Tibial nerve (tissue), 4 donors: ENCODE measurements around the gene ABCA7. TPM values are rescaled to one million over a fixed set of nuclear protein-coding genes. Genes with fewer than 3 reads are reported as not detected.
A peak's percentile ranks its signal among the peaks of the same experiment; 100 is the strongest.

Source experiments
- DNase-seq, 2 donors: peaks; one replicate each; pipeline ENCODE4 v3.0.0-alpha.2; 2019; ENCODE audit warnings: low spot score in 2 of 2
- H3K27ac ChIP-seq, 4 donors: fragments of 200-600 bp; sonication (generic) in 3 of 4; one replicate each; pipeline ENCODE4 v1.5.1; 2017 to 2019; ENCODE audit warnings: mild to moderate bottlenecking in 1 of 4
- H3K27me3 ChIP-seq, 2 donors: fragments of 200-600 bp; sonication (generic) in 1 of 2; one replicate each; pipeline versions ENCODE4 v1.5.1 to v1.6.0; 2017 to 2019
- H3K36me3 ChIP-seq, 3 donors: fragments of 200-600 bp; sonication (generic); one replicate each; pipeline ENCODE4 v1.5.1; 2018 to 2019
- H3K4me1 ChIP-seq, 4 donors: fragments of 200-600 bp; sonication (generic) in 3 of 4; one replicate each; pipeline ENCODE4 v1.5.1; 2017 to 2019
- H3K4me3 ChIP-seq, 4 donors: fragments of 200-600 bp; sonication (generic) in 3 of 4; one replicate each; pipeline ENCODE4 v1.5.1; 2017 to 2019; ENCODE audit warnings: mild to moderate bottlenecking in 1 of 4, moderate library complexity in 1 of 4
- H3K9me3 ChIP-seq, 4 donors: fragments of 200-600 bp; sonication (generic) in 3 of 4; one replicate each; pipeline ENCODE4 v1.5.1; 2017 to 2019
- EP300 ChIP-seq, 2 donors: sonication (generic); formaldehyde crosslinking; IDR thresholded peaks; one replicate each; pipeline ENCODE4 v1.6.1; 2017; ENCODE audit warnings: antibody characterized with exemption in 2 of 2, mild to moderate bottlenecking in 1 of 2
- POLR2A ChIP-seq, 2 donors: fragments of 450-650 bp; IDR thresholded peaks; one replicate each; pipeline ENCODE4 v1.6.1; 2017; ENCODE audit warnings: antibody characterized with exemption in 2 of 2, mild to moderate bottlenecking in 2 of 2, moderate library complexity in 2 of 2
- WGBS, 2 donors: methylation state at CpG; one replicate each; pipeline ENCODE4 v1.1.5; 2018; 5-methylcytosine and 5-hydroxymethylcytosine counted together
- total RNA-seq, 4 donors: library from RNA; depleted of rRNA; stranded (reverse); fragments of >200 nt; gene quantifications; one replicate each; pipeline ENCODE4 v1.1.0, GENCODE V29; 2016
- TF ChIP-seq, protein P1 (sequence below), 5 experiments: fragments of 200-600 bp in 3 of 5; fragments of 450-650 bp in 2 of 5; sonication (generic) in 3 of 5; IDR thresholded peaks; one replicate each; pipeline ENCODE4 v1.5.1; 2016 to 2019; ENCODE audit warnings: antibody characterized with exemption in 5 of 5, mild to moderate bottlenecking in 3 of 5, moderate library complexity in 2 of 5

Gene ABCA7
- total RNA-seq, 4 donors from 2014 or later: 9.6 to 25.8 (median 13.7) TPM

- no peaks in the 10 kb centered on the region for H3K9me3 ChIP-seq
- H3K36me3 ChIP-seq: peaks cover 0 to 42% (median 6%) of the 10 kb centered on the region in 3 donors
- H3K27ac ChIP-seq: no peak overlapping the region
- H3K4me3 ChIP-seq: no peak overlapping the region
- DNase-seq: no peak
- peaks cover 0 to 29% of the 10 kb centered on the region in 2 donors for H3K27me3 ChIP-seq
- H3K4me1 ChIP-seq: peaks cover 0 to 19% (median 10%) of the 10 kb centered on the region in 4 donors
- WGBS, 2 donors: 84 to 90% methylated on average over 46 to 65 of the region's 70 CpGs
- TF ChIP-seq POLR2A (IDR thresholded peaks at IDR 0.05) (no peak), EP300 (IDR thresholded peaks at IDR 0.05) (no peak)
- TF ChIP-seq, protein P1, sequence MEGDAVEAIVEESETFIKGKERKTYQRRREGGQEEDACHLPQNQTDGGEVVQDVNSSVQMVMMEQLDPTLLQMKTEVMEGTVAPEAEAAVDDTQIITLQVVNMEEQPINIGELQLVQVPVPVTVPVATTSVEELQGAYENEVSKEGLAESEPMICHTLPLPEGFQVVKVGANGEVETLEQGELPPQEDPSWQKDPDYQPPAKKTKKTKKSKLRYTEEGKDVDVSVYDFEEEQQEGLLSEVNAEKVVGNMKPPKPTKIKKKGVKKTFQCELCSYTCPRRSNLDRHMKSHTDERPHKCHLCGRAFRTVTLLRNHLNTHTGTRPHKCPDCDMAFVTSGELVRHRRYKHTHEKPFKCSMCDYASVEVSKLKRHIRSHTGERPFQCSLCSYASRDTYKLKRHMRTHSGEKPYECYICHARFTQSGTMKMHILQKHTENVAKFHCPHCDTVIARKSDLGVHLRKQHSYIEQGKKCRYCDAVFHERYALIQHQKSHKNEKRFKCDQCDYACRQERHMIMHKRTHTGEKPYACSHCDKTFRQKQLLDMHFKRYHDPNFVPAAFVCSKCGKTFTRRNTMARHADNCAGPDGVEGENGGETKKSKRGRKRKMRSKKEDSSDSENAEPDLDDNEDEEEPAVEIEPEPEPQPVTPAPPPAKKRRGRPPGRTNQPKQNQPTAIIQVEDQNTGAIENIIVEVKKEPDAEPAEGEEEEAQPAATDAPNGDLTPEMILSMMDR (IDR thresholded peaks at IDR 0.05): no peak
These were observed 34.9 kb upstream of the ABCA7 start for GRCh38 chr19:1004803-1005664.

GRCh38 chr19:1006711-1007398 lies 33.1 kb upstream of the ABCA7 start:
- Histone ChIP-seq H3K4me3 (no peak overlapping the region), H3K27ac (no peak overlapping the region), H3K4me1 (peaks cover 0 to 1% (median under 1%) of the 10 kb centered on the region in 4 donors), H3K36me3 (peaks cover 0 to 60% (median 23%) of the 10 kb centered on the region in 3 donors), H3K9me3 (no peaks in the 10 kb centered on the region), H3K27me3 (peaks cover 0 to 14% of the 10 kb centered on the region in 2 donors)
- WGBS, 2 donors: 78 to 84% methylated on average over 18 to 27 of the region's 27 CpGs
- DNase-seq: no peak
- TF ChIP-seq EP300 (IDR thresholded peaks at IDR 0.05): no peak
- TF ChIP-seq, protein P1 (IDR thresholded peaks at IDR 0.05): no peak
- no peak for TF ChIP-seq POLR2A (IDR thresholded peaks at IDR 0.05)

GRCh38 chr19:1007399-1008251 lies 32.3 kb upstream of the ABCA7 start:
- Histone ChIP-seq H3K27ac (no peak overlapping the region), H3K4me1 (no peaks in the 10 kb centered on the region), H3K36me3 (peaks cover 0 to 68% (median 26%) of the 10 kb centered on the region in 3 donors), H3K4me3 (no peak overlapping the region), H3K9me3 (no peaks in the 10 kb centered on the region), H3K27me3 (peaks cover 0 to 8% of the 10 kb centered on the region in 2 donors)
- no peak for DNase-seq
- 93 to 95% methylated on average over 42 to 60 of the region's 73 CpGs for WGBS, 2 donors
- no peak for TF ChIP-seq EP300 (IDR thresholded peaks at IDR 0.05)
- TF ChIP-seq, protein P1 (IDR thresholded peaks at IDR 0.05): no peak
- no peak for TF ChIP-seq POLR2A (IDR thresholded peaks at IDR 0.05)

GRCh38 chr19:1008268-1009040 lies 31.5 kb upstream of the ABCA7 start:
- peak overlapping the region in 1 of 4 donors; percentile 20 for H3K27ac ChIP-seq
- no peak for DNase-seq
- TF ChIP-seq, protein P1 (IDR thresholded peaks at IDR 0.05): no peak
- TF ChIP-seq POLR2A (IDR thresholded peaks at IDR 0.05): no peak
- TF ChIP-seq EP300 (IDR thresholded peaks at IDR 0.05): no peak
- H3K27me3 ChIP-seq: peaks cover 0 to 1% of the 10 kb centered on the region in 2 donors
- H3K9me3 ChIP-seq: no peaks in the 10 kb centered on the region
- peaks cover 0 to 2% (median 0%) of the 10 kb centered on the region in 4 donors for H3K4me1 ChIP-seq
- H3K4me3 ChIP-seq: no peak overlapping the region
- H3K36me3 ChIP-seq: peaks cover 0 to 76% (median 32%) of the 10 kb centered on the region in 3 donors
- 91 to 93% methylated on average over 23 to 45 of the region's 45 CpGs for WGBS, 2 donors
